ENCODE data around the gene C18orf63.

DNA sequence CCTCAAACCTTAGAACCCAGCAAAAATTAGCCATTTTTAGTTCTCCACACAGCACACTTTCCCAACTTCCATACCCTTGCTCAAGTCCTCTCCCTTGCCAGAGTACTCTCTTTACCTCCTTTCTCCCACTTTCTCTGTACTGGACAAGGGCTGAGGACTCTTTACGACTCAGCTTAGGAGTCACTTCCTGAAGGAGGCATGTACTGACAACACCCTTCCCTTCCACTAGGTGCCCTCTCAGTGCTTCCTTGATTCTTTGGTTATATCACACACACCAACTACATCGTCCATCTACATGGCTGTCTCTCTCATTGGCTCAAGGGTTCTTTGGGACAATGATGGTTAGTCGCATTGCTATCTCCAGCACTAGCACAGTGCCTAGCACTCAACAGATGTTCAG, 5.2 kb upstream of the C18orf63 start:
- TF ChIP-seq, protein P1, sequence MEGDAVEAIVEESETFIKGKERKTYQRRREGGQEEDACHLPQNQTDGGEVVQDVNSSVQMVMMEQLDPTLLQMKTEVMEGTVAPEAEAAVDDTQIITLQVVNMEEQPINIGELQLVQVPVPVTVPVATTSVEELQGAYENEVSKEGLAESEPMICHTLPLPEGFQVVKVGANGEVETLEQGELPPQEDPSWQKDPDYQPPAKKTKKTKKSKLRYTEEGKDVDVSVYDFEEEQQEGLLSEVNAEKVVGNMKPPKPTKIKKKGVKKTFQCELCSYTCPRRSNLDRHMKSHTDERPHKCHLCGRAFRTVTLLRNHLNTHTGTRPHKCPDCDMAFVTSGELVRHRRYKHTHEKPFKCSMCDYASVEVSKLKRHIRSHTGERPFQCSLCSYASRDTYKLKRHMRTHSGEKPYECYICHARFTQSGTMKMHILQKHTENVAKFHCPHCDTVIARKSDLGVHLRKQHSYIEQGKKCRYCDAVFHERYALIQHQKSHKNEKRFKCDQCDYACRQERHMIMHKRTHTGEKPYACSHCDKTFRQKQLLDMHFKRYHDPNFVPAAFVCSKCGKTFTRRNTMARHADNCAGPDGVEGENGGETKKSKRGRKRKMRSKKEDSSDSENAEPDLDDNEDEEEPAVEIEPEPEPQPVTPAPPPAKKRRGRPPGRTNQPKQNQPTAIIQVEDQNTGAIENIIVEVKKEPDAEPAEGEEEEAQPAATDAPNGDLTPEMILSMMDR (IDR thresholded peaks at IDR 0.05) = peak; percentile 16 to 67 (median 47)
- no peak for TF ChIP-seq EP300 (IDR thresholded peaks at IDR 0.05; ENCODE audit: low read depth)
- TF ChIP-seq POLR2A (IDR thresholded peaks at IDR 0.05) = no peak

Measured in transverse colon (tissue), 3 donors.